IPS-NIHi7 (cell line): Measurements from ENCODE around the gene LRRTM3.

ENCODE experiments used
- DNase-seq: peaks from one replicate; pipeline ENCODE4 v3.0.0; 2012; ENCODE audit warnings: mixed read lengths; ENCODE audit errors: extremely low spot score

LRRTM3 gene

DNA sequence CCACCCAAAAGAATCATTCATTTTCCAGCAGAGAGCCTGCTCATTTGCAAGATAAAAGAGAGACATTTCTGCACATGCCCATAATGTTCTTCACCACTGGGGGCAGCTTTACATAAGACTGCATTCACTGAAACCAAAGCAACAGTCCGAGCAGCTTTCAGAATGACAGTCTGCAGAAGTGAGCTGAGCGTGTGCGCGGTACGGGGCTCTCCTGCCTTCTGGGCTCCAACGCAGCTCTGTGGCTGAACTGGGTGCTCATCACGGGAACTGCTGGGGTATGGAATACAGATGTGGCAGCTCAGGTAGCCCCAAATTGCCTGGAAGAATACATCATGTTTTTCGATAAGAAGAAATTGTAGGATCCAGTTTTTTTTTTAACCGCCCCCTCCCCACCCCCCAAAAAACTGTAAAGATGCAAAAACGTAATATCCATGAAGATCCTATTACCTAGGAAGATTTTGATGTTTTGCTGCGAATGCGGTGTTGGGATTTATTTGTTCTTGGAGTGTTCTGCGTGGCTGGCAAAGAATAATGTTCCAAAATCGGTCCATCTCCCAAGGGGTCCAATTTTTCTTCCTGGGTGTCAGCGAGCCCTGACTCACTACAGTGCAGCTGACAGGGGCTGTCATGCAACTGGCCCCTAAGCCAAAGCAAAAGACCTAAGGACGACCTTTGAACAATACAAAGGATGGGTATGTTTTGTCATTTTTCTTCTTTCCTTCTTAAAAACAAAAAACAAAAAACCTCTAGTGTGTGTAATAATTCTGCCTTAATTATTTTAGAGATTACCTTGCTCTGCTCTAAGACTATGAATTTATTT lies at the start of gene LRRTM3:
Gene LRRTM3 (plus strand): TSS at position 141 of the 820 bp plus-strand sequence.
- DNase-seq: peak; percentile 79

- no peak for DNase-seq
These were observed 48.5 kb upstream of the LRRTM3 start for GRCh38 chr10:66877361-66877760.

DNA sequence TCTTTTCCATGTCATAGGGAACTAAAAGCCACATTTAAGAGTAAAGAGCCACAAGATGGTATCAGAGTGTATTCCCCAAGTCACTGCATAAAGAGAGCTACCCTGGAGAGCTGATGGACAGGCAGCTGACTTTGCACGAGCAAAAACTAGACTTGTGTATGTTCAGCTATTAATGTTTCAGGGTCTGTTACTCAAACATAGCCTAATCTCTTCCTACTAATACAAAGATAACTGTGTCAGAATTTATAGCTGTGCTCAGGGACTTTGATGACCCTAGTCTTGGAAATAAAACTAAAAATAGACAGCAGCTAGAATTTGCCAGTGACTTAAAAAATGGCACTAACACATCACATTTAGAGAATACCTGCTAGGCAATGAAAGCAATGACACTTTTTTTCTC lies 45.5 kb upstream of the LRRTM3 start:
- DNase-seq: no peak

GRCh38 chr10:66880826-66881225 lies 45.0 kb upstream of the LRRTM3 start:
- DNase-seq: no peak

DNA sequence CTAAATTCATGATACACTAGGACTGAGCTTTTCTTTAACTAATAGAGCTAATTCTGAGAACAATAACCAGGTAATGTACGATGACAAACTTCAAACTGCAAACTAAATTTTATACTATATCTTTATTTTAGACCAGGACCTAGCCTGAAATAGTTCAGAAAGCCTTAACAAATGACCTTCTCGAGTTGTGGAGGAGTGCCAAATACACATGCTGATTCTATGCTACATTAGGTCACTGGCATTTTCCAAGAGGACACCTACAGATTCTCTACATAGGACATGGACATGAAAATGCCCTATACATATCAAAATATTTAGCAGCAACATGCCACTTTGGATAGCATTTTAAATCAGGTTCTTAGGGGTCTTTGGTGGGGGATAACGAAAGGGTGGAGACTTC lies 44.0 kb upstream of the LRRTM3 start:
- no peak for DNase-seq

GRCh38 chr10:66882271-66882670 lies 43.6 kb upstream of the LRRTM3 start:
- DNase-seq: no peak

GRCh38 chr10:66886848-66887247 lies 39.0 kb upstream of the LRRTM3 start:
- DNase-seq: no peak

- no peak for DNase-seq
These were observed 37.6 kb upstream of the LRRTM3 start for GRCh38 chr10:66888237-66888636.

DNA sequence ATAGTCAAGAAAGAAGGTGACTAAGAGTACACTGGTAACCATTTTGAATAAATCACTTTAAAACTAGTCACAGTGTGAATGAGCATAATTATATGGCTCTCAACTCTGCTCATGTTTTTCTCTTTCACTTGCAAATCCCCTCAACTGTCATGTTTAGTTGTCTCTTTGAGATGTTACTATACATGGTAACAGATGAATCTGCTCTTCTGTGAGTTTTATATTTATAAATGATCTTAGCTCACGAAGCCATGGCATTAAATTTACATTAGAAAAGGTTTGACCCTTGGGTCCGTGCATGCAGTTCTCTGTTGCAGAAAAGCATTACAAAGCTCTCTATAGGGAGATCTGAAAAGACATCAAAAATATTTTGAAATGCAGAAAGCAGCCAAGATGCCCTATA lies 33.0 kb upstream of the LRRTM3 start:
- DNase-seq: no peak

DNA sequence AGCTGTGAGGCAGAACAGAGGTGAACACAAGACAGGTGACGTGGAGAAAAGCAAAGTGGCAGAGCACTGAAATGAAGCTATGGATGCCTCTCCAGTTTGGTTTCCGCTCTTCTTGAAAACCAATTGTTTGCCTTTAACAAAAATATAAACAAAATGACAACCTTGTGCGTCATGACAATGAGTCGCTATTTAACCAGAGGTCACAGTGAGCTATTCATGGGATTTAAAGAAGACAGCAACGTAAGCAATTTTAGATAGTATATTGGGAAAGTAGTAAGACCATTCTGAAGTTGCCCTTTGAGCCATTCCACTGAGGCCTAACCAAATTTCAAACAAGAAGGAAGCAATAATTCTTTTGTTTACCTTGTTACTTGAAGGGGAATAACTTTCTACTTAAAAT lies 15.2 kb upstream of the LRRTM3 start:
- DNase-seq: no peak

DNA sequence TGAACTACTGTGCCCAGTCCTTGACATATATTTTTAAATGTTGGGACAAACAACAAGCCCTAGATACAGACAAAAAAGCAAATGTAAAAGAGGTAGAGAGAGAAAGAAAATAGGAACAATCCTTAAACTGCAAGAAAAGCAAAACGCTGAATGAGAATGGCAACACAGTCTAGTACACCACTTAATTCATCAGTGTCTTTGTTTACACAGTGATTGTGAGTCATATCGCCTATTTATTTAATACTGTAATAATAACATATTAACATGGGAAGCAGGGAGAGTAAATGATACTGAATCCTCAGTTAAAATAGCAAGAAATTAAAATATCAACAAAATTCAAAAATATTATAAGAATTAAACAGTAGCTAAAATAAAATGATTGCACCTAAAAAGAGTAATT lies 9.8 kb upstream of the LRRTM3 start:
- DNase-seq: no peak

DNA sequence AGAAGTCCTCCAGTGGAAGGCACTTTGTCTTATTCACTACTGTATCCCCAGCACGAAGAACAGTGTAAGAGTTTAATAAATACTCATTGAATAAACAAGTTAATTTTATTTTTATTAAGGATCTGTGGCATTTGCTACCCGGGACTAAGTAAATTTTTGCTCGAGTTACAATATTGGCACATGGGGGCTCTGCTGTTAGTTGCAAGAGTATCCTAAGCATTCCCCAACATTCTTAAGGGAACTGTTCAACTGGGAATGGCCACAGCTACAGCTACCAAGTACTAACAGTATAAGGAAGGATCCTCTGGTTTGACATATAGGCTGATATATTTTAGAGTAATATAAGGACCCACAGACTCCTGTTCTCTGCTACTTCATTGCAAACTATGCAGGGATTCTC lies 8.7 kb upstream of the LRRTM3 start:
- DNase-seq: peak; percentile 25

DNA sequence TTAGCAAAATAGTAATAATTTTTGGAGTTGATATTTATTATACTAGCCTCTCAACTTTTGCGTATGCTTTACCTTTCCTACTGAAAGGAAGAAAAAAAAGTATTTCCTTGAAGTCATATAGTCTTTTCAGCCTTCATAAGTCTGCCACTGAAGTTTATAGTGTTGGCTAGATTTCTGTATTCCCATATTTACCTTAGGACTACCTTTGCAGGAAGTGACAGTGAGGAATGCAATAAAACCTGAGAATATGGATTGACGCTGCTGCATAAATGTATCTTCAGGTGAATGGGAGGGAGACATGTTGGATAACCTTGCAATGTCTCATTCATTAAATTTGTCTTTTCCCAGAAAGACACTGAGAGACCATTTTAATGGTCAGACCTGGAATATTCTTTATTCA lies 6.6 kb upstream of the LRRTM3 start:
- no peak for DNase-seq

DNA sequence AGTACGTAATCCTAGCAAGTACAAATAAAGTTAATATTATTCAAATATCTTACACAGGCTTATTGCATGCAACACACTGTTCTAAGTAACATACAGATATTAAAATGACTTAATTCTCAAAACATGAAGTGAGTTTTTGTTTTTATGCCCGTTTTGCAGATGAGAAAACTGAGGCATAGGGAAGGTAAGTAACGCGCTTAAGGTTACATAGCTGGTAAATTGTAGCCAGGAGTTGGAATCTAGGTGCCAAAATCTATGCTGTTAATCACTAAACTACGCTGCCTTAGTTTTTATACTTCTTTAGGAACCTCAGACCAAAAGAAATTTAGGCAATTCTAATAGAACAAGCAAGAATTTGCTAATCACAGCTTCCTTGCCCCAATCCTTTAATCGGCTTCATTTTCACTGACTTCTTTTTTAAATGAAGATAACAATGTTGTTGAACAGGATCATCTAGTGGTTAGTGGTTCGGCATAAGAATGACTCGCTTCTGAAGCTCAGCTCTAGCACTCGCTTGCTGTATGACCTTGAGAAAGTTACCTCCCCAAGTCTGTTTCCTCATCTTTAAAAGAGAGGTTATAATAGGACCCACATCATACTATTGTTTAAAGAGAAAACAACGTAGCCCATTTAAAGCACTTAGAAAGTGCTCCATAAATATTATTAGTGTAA lies 1.0 kb upstream of the LRRTM3 start:
- DNase-seq: no peak

DNA sequence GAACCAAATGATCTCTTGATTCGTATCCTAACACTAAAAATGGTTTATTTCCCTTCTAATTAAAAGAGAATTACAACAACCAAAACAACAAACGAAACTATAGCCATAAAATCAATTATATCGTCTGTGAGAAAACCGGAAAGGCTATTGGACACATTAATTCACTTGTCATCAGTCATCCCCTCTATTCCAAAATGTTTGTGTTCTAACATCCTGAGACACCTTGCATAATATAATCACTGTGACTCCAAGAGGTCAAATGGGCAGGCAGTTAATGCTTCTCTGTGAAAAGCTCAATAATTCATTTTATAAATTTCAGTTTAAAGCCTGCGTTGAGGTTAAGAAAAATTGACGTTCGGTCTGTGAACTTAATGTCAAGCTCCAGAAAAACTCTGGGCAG lies 463 bp upstream of the LRRTM3 start:
- DNase-seq: no peak

DNA sequence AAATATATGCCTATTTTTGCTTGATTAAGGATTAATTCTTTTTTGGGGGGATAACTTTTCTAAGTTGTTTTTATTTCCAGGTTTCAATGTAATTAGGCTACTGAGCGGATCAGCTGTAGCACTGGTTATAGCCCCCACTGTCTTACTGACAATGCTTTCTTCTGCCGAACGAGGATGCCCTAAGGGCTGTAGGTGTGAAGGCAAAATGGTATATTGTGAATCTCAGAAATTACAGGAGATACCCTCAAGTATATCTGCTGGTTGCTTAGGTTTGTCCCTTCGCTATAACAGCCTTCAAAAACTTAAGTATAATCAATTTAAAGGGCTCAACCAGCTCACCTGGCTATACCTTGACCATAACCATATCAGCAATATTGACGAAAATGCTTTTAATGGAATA lies 1.0 kb downstream of the LRRTM3 start:
- no peak for DNase-seq

DNA sequence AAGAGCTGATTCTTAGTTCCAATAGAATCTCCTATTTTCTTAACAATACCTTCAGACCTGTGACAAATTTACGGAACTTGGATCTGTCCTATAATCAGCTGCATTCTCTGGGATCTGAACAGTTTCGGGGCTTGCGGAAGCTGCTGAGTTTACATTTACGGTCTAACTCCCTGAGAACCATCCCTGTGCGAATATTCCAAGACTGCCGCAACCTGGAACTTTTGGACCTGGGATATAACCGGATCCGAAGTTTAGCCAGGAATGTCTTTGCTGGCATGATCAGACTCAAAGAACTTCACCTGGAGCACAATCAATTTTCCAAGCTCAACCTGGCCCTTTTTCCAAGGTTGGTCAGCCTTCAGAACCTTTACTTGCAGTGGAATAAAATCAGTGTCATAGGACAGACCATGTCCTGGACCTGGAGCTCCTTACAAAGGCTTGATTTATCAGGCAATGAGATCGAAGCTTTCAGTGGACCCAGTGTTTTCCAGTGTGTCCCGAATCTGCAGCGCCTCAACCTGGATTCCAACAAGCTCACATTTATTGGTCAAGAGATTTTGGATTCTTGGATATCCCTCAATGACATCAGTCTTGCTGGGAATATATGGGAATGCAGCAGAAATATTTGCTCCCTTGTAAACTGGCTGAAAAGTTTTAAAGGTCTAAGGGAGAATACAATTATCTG lies 1.6 kb downstream of the LRRTM3 start:
- DNase-seq: no peak

- DNase-seq: peak; percentile 12
These were observed 2.3 kb downstream of the LRRTM3 start for GRCh38 chr10:66927971-66928770.

- DNase-seq: no peak
These were observed 2.9 kb downstream of the LRRTM3 start for GRCh38 chr10:66928776-66929175.

DNA sequence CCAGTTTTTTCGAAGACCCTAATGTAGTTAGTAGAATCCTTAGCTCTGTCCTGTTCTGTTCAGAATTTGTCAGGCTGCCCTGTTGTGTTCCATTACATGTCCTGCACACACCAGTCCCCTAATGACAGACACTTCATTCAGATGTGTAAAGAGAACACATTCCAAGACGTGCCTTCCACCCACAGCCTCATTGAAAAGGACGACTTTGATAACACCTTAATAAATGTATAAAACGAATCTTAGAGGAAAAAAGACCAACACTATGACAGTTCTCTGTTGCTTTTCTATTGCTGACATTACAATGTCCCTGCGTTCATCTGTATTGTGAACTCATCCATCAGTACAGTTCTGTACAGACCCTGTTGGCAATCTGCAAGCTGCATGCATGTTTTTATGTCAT lies 3.5 kb downstream of the LRRTM3 start:
- no peak for DNase-seq

- peak; percentile 30 for DNase-seq
These were observed 5.6 kb downstream of the LRRTM3 start for GRCh38 chr10:66931340-66931948.

DNA sequence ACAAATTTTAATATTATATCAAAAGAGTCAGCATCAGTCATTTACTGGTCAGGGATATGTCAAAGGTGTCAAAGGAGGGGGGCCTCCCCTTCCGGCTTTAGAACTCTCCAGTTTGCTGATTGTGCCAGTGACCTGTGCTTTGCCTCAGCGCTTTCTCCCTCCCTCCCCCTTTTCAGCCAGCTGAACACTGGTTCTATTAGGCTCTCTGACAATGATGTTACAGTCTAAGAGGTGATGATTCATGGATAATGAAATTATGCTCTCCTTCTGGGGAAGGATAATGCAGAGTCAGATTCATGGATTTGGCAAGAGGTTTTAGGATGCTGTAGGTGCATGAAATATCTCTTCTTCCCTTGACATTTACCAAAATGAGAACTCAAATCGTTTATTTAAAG lies 6.1 kb downstream of the LRRTM3 start:
- no peak for DNase-seq
